Measurements from ENCODE around the gene RABGEF1.

RABGEF1 gene

DNA sequence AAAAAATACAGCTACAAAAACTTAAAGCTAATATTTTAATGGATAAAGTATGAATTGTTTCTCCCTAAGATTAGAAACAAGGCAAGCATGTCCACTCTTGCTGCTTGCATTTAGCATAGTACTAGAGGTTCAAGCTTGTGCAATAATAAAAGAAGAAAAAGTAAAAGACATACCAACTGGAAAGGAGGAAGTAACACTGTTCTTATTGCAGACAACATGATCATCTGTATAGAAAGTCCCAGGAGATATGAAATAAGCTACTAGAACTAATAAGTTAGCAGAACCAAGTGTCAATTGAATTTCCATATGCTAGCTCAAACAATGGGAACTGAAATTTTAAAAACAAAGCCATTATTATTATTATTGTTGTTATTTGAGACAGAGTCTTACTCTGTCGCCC lies 20.0 kb upstream of the RABGEF1 start:
- no peaks in the 10 kb centered on the region for H3K4me1 ChIP-seq (ENCODE audit: low read length)
- peaks cover 3% of the 10 kb centered on the region; the same call in 1 of the 2 replicates for H3K9me3 ChIP-seq (ENCODE audit: insufficient read depth, low read length)
- peaks cover 3% of the 10 kb centered on the region for H3K36me3 ChIP-seq (replicated peaks; ENCODE audit: low read depth, low read length)
- H3K27me3 ChIP-seq (ENCODE audit: low read depth, low read length): no peaks in the 10 kb centered on the region
- no peak overlapping the region for H3K27ac ChIP-seq (ENCODE audit: low read length)
- no peak overlapping the region for H3K9ac ChIP-seq (ENCODE audit: low read length)
- H3K4me3 ChIP-seq (ENCODE audit: low read length): no peak overlapping the region
- H2AFZ ChIP-seq (ENCODE audit: low read depth, low read length): no peak overlapping the region
- no peak overlapping the region for H3K4me2 ChIP-seq (ENCODE audit: low read length)
- no peaks in the 10 kb centered on the region for H4K20me1 ChIP-seq (ENCODE audit: insufficient read depth, low read length)
- no peak for TF ChIP-seq EZH2phosphoT487 (IDR thresholded peaks at IDR 0.05; ENCODE audit: low read depth)
- TF ChIP-seq, protein P1, sequence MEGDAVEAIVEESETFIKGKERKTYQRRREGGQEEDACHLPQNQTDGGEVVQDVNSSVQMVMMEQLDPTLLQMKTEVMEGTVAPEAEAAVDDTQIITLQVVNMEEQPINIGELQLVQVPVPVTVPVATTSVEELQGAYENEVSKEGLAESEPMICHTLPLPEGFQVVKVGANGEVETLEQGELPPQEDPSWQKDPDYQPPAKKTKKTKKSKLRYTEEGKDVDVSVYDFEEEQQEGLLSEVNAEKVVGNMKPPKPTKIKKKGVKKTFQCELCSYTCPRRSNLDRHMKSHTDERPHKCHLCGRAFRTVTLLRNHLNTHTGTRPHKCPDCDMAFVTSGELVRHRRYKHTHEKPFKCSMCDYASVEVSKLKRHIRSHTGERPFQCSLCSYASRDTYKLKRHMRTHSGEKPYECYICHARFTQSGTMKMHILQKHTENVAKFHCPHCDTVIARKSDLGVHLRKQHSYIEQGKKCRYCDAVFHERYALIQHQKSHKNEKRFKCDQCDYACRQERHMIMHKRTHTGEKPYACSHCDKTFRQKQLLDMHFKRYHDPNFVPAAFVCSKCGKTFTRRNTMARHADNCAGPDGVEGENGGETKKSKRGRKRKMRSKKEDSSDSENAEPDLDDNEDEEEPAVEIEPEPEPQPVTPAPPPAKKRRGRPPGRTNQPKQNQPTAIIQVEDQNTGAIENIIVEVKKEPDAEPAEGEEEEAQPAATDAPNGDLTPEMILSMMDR (IDR thresholded peaks at IDR 0.05; ENCODE audit: low read depth, low read length): no peak
- no peaks in the 10 kb centered on the region for H3K79me2 ChIP-seq (ENCODE audit: low read length)

DNA sequence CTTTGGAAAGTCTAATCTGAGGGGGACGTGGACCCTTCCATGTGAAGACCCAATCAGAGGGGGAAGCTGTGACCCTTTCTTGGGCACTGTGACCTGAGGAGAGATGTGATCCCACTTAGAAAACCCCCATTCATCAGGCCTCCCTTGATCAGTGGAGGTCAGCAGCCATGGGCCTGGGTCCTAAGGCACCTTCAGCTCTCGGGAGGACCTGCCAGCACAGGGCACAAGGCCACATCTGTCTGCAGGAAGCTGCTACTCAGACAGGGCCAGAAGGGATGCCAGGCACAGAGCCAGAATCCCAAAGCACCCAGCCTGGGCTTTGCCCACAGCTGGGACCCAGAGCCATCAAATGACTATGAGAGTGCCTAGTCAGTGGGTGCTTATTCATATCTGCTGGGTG lies 14.7 kb upstream of the RABGEF1 start:
- Histone ChIP-seq H3K4me2 (ENCODE audit: low read length) (no peak overlapping the region), H2AFZ (ENCODE audit: low read depth, low read length) (no peak overlapping the region), H3K9ac (ENCODE audit: low read length) (no peak overlapping the region), H3K36me3 (replicated peaks; ENCODE audit: low read depth, low read length) (peaks cover 4% of the 10 kb centered on the region), H3K4me1 (ENCODE audit: low read length) (no peaks in the 10 kb centered on the region), H3K79me2 (ENCODE audit: low read length) (no peaks in the 10 kb centered on the region), H3K9me3 (ENCODE audit: insufficient read depth, low read length) (peaks cover 3% of the 10 kb centered on the region; the same call in 1 of the 2 replicates), H3K27ac (ENCODE audit: low read length) (no peak overlapping the region), H4K20me1 (ENCODE audit: insufficient read depth, low read length) (no peaks in the 10 kb centered on the region), H3K4me3 (ENCODE audit: low read length) (no peak overlapping the region), H3K27me3 (ENCODE audit: low read depth, low read length) (no peaks in the 10 kb centered on the region)
- no peak for TF ChIP-seq EZH2phosphoT487 (IDR thresholded peaks at IDR 0.05; ENCODE audit: low read depth)
- TF ChIP-seq, protein P1 (IDR thresholded peaks at IDR 0.05; ENCODE audit: low read depth, low read length): no peak

DNA sequence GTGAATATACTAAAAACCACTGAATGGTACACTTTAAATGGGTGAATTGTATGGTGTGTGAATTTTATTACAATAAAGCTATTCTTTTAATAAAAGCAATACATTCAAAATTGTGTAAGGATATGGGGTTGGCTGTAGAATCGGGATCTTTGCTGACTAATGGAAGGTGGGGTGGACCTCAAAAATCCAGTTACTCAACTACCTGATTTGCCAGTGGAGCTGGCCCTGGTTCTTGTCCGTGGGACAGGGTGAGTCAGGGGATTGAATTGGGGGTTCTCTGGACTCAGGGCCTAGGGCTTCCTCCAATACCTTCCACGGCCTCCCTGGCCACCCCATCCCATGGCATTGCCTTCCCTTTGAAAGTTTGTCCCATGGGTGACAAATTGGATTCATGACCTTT lies 13.5 kb upstream of the RABGEF1 start:
- no peak for TF ChIP-seq EZH2phosphoT487 (IDR thresholded peaks at IDR 0.05; ENCODE audit: low read depth)
- TF ChIP-seq, protein P1 (IDR thresholded peaks at IDR 0.05; ENCODE audit: low read depth, low read length): no peak
- Histone ChIP-seq H3K9ac (ENCODE audit: low read length) (no peak overlapping the region), H3K9me3 (ENCODE audit: insufficient read depth, low read length) (peaks cover 3% of the 10 kb centered on the region; the same call in 1 of the 2 replicates), H3K4me1 (ENCODE audit: low read length) (peaks cover under 1% of the 10 kb centered on the region), H3K4me2 (ENCODE audit: low read length) (no peak overlapping the region), H3K27ac (ENCODE audit: low read length) (no peak overlapping the region), H2AFZ (ENCODE audit: low read depth, low read length) (no peak overlapping the region), H4K20me1 (ENCODE audit: insufficient read depth, low read length) (no peaks in the 10 kb centered on the region), H3K4me3 (ENCODE audit: low read length) (no peak overlapping the region), H3K79me2 (ENCODE audit: low read length) (no peaks in the 10 kb centered on the region), H3K36me3 (replicated peaks; ENCODE audit: low read depth, low read length) (peaks cover 4% of the 10 kb centered on the region), H3K27me3 (ENCODE audit: low read depth, low read length) (no peaks in the 10 kb centered on the region)

DNA sequence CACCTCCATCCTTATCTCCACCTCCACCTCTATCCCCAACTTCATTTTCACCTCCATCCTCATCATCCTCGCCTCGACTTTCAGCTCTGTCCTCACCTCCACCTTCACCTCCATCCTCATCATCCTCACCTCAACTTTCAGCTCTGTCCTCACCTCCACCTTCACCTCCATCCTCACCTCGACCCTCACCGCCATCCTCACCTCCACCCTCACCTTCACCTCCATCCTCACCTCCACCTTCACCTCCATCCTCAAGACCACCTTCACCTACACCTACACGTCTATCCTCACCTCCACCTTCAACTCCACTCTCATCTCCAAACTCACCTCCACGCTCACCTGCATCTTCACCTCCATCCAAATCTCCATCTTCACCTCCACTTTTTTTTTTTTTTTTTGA lies 12.0 kb upstream of the RABGEF1 start:
- H3K27ac ChIP-seq (ENCODE audit: low read length): no peak overlapping the region

More for the DNA sequence above, 12.0 kb upstream of the RABGEF1 start:
- no peak overlapping the region for H3K4me2 ChIP-seq (ENCODE audit: low read length)
- H3K36me3 ChIP-seq (replicated peaks; ENCODE audit: low read depth, low read length): peaks cover 4% of the 10 kb centered on the region
- H4K20me1 ChIP-seq (ENCODE audit: insufficient read depth, low read length): no peaks in the 10 kb centered on the region
- no peak overlapping the region for H2AFZ ChIP-seq (ENCODE audit: low read depth, low read length)
- no peaks in the 10 kb centered on the region for H3K79me2 ChIP-seq (ENCODE audit: low read length)
- TF ChIP-seq EZH2phosphoT487 (IDR thresholded peaks at IDR 0.05; ENCODE audit: low read depth): no peak
- TF ChIP-seq, protein P1 (IDR thresholded peaks at IDR 0.05; ENCODE audit: low read depth, low read length): no peak
- no peaks in the 10 kb centered on the region for H3K27me3 ChIP-seq (ENCODE audit: low read depth, low read length)
- H3K9me3 ChIP-seq (ENCODE audit: insufficient read depth, low read length): peaks cover 3% of the 10 kb centered on the region; the same call in 1 of the 2 replicates
- no peak overlapping the region for H3K9ac ChIP-seq (ENCODE audit: low read length)
- H3K4me1 ChIP-seq (ENCODE audit: low read length): peaks cover 13% of the 10 kb centered on the region
- H3K4me3 ChIP-seq (ENCODE audit: low read length): no peak overlapping the region
